Stomach (tissue), 4 donors: Measurements from ENCODE around the gene TXNDC11.

Source experiments
- CTCF ChIP-seq, 7 experiments: fragments of 450-650 bp in 4 of 7; fragments of 200-600 bp in 3 of 7; sonication (generic) in 3 of 7; IDR thresholded peaks; one replicate each; pipeline ENCODE4 v1.5.1; 2016 to 2019; ENCODE audit warnings: antibody characterized with exemption in 7 of 7, control low read depth in 2 of 7, mild to moderate bottlenecking in 1 of 7
- POLR2A ChIP-seq, 4 donors: fragments of 450-650 bp; IDR thresholded peaks; one replicate each; pipeline ENCODE4 v1.6.1; 2016; ENCODE audit warnings: antibody characterized with exemption in 4 of 4, control low read depth in 2 of 4, mild to moderate bottlenecking in 1 of 4, moderate library complexity in 1 of 4

GRCh38 chr16:11671271-11671670 lies 71.4 kb downstream of the TXNDC11 start:
- TF ChIP-seq CTCF (IDR thresholded peaks at IDR 0.05) (no peak), POLR2A (IDR thresholded peaks at IDR 0.05) (no peak)
